Mesendoderm (in vitro differentiated cells): Measurements from ENCODE around the gene NHERF1.

Source experiments
- DNase-seq: peaks from one replicate; pipeline ENCODE4 v3.0.0; 2013
- H2AK5ac ChIP-seq: 2 replicates; pipeline ENCODE4 v1.6.1; 2013; ENCODE audit warnings: low read length, inconsistent platforms
- H2BK120ac ChIP-seq: 2 replicates; pipeline ENCODE4 v1.6.1; 2013; ENCODE audit warnings: low read depth, mild to moderate bottlenecking, low read length, moderate library complexity, mixed read lengths
- H2BK15ac ChIP-seq: replicated peaks from 2 replicates; pipeline ENCODE4 v1.6.1; 2013; ENCODE audit warnings: low read depth, mild to moderate bottlenecking, moderate library complexity
- H2BK5ac ChIP-seq: 2 replicates; pipeline ENCODE4 v1.6.1; 2013; ENCODE audit warnings: low read length, inconsistent platforms
- H3K18ac ChIP-seq: 2 replicates; pipeline ENCODE4 v1.6.1; 2013; ENCODE audit warnings: mild to moderate bottlenecking, low read length, mixed read lengths
- H3K23ac ChIP-seq: one replicate; pipeline ENCODE4 v1.6.1; 2013; ENCODE audit warnings: low read length
- H3K27ac ChIP-seq: 2 replicates; pipeline ENCODE4 v1.5.1; 2013; ENCODE audit warnings: low read depth, mild to moderate bottlenecking, inconsistent platforms, low read length, moderate library complexity
- H3K27me3 ChIP-seq: 2 replicates; pipeline ENCODE4 v1.6.1; 2013; ENCODE audit warnings: low read length, control low read depth, mild to moderate bottlenecking, inconsistent platforms; ENCODE audit not compliant: insufficient read depth, poor library complexity
- H3K36me3 ChIP-seq: 2 replicates; pipeline ENCODE4 v1.6.1; 2013; ENCODE audit warnings: low read length, inconsistent platforms; ENCODE audit not compliant: control insufficient read depth, insufficient read depth
- H3K4ac ChIP-seq: one replicate; pipeline ENCODE4 v1.6.1; 2013; ENCODE audit warnings: low read depth, mild to moderate bottlenecking, low read length, moderate library complexity
- H3K4me1 ChIP-seq: 2 replicates; pipeline ENCODE4 v1.6.1; 2013; ENCODE audit warnings: low read depth, low read length, inconsistent platforms; ENCODE audit not compliant: control insufficient read depth
- H3K4me2 ChIP-seq: 2 replicates; pipeline ENCODE4 v1.6.1; 2013; ENCODE audit warnings: low read length
- H3K4me3 ChIP-seq: 2 replicates; pipeline ENCODE4 v1.5.1; 2013; ENCODE audit warnings: mild to moderate bottlenecking, low read length
- H3K56ac ChIP-seq: one replicate; pipeline ENCODE4 v1.6.1; 2013; ENCODE audit warnings: low read length
- H3K79me1 ChIP-seq: 2 replicates; pipeline ENCODE4 v1.6.1; 2013; ENCODE audit warnings: low read length, inconsistent platforms
- H3K79me2 ChIP-seq: 2 replicates; pipeline ENCODE4 v1.6.1; 2013; ENCODE audit warnings: mild to moderate bottlenecking, low read length; ENCODE audit not compliant: control insufficient read depth, insufficient read depth
- H3K9ac ChIP-seq: 2 replicates; pipeline ENCODE4 v1.6.1; 2013; ENCODE audit warnings: low read length, inconsistent platforms
- H4K5ac ChIP-seq: one replicate; pipeline ENCODE4 v1.6.1; 2013; ENCODE audit warnings: low read length
- H4K8ac ChIP-seq: one replicate; pipeline ENCODE4 v1.6.1; 2013; ENCODE audit warnings: low read depth, mild to moderate bottlenecking, control low read depth, low read length, moderate library complexity
- WGBS: extraction: QIAGEN DNeasy Blood & Tissue Kit; methylation state at CpG from one replicate; pipeline ENCODE4 v1.1.7; 2013; ENCODE audit warnings: low lambda C conversion rate, missing lambda C conversion rate; ENCODE audit not compliant: insufficient coverage; ENCODE audit errors: extremely low coverage; 5-methylcytosine and 5-hydroxymethylcytosine counted together

The NHERF1 gene

DNA sequence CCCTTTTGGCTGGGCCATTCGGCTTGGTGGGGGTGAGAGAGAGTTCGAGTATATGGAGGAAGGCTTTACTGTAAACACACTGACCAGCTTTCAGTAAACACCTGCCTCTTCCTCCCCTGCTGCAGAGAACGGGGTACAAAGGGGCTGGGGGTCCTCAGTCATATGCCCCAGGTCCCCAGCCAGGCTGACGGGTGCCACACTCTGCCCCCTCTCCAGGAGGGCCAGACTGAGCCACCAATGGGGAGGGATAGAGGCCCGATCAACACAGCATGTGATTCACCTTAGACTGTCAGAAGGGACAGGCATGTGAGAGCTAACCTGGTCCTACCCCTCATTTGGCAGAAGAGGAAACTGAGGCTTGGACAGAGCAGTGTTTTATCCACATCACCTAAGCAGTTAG, 13.0 kb downstream of the NHERF1 start:
- Histone ChIP-seq H3K79me1 (peaks cover 45% of the 10 kb centered on the region), H3K36me3 (no peaks in the 10 kb centered on the region), H2BK15ac (no peak overlapping the region), H3K4me1 (peaks cover 19% of the 10 kb centered on the region), H2BK5ac (no peak overlapping the region), H3K79me2 (peaks cover 49% of the 10 kb centered on the region), H3K23ac (no peak overlapping the region), H2AK5ac (no peak overlapping the region), H3K4me2 (no peak overlapping the region), H2BK120ac (no peak overlapping the region), H3K4me3 (no peak overlapping the region), H3K9ac (no peak overlapping the region), H3K56ac (no peak overlapping the region), H3K4ac (no peak overlapping the region), H3K27me3 (no peaks in the 10 kb centered on the region), H4K5ac (no peak overlapping the region), H3K27ac (no peak overlapping the region), H4K8ac (no peak overlapping the region), H3K18ac (no peak overlapping the region)
- no CpG with 5 or more reads among the region's 5 CpGs for WGBS
- no peak for DNase-seq

- Histone ChIP-seq H3K36me3 (peaks cover 2% of the 10 kb centered on the region), H3K27ac (no peak overlapping the region), H3K4me1 (peaks cover 19% of the 10 kb centered on the region)
Measured at GRCh38 chr17:74761931-74762330, 13.5 kb downstream of the NHERF1 start.

DNA sequence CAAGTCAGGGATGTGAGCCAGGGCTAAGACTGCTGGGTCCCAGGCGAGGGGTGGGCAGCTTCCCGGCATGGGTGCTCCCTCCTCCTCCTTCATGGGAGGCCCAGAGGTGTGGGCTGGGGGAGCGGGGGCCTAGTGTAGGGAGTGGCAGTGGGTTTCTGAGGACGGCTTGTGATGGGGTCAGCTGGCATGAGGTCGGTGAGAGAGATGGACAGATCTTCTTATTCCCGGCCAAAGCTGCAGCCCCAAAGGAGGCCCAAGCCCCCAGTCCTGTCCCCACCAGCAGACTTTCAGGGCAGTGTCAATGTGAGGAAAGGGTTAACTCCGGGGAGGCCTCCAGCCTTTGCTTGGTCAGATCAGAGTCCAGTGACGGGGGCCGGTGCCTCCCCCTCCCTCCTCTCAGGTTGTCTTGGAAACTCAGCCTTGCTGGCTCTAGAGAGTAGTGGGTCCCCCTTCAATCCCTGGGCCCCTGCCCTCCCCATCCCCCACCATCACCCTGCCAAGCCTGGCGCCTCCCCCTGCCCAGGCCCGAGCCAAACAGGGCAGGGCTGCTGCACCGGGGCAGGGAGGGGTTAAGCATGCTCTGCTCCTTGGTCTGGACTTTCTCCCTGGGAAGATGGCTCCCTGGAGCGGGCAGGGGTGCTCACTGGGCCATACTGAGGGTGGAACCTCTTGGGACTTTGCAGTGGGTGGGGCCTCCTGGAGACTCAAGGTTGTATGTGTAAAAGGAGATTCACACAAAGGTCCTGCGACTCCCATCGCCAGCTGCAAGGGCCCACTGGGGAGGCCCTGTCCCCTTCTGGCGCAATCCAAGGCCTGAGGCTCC, 15.3 kb downstream of the NHERF1 start:
- no peak overlapping the region for H3K27ac ChIP-seq
- WGBS: no CpG with 5 or more reads among the region's 16 CpGs
- no peak overlapping the region for H4K8ac ChIP-seq
- H3K4me2 ChIP-seq: no peak overlapping the region
- H3K79me1 ChIP-seq: peaks cover 34% of the 10 kb centered on the region
- H4K5ac ChIP-seq: no peak overlapping the region
- H3K18ac ChIP-seq: no peak overlapping the region
- no peak overlapping the region for H2BK5ac ChIP-seq
- H3K56ac ChIP-seq: no peak overlapping the region
- H2AK5ac ChIP-seq: no peak overlapping the region
- no peak for DNase-seq
- H3K4ac ChIP-seq: no peak overlapping the region
- H3K36me3 ChIP-seq: peaks cover 2% of the 10 kb centered on the region
- H3K4me1 ChIP-seq: peaks cover 15% of the 10 kb centered on the region
- peaks cover 27% of the 10 kb centered on the region for H3K79me2 ChIP-seq
- no peak overlapping the region for H3K9ac ChIP-seq
- H2BK15ac ChIP-seq: no peak overlapping the region
- H2BK120ac ChIP-seq: no peak overlapping the region
- H3K27me3 ChIP-seq: no peaks in the 10 kb centered on the region
- H3K23ac ChIP-seq: no peak overlapping the region
- H3K4me3 ChIP-seq: no peak overlapping the region

More at GRCh38 chr17:74761931-74762330, 13.5 kb downstream of the NHERF1 start:
- no peak overlapping the region for H3K23ac ChIP-seq
- H4K8ac ChIP-seq: no peak overlapping the region
- DNase-seq: no peak
- peaks cover 45% of the 10 kb centered on the region for H3K79me1 ChIP-seq
- H2BK5ac ChIP-seq: no peak overlapping the region
- WGBS: no CpG with 5 or more reads among the region's 11 CpGs
- H4K5ac ChIP-seq: no peak overlapping the region
- no peak overlapping the region for H2BK120ac ChIP-seq
- no peak overlapping the region for H3K56ac ChIP-seq
- H3K4ac ChIP-seq: no peak overlapping the region
- no peaks in the 10 kb centered on the region for H3K27me3 ChIP-seq
- H2BK15ac ChIP-seq: no peak overlapping the region
- H2AK5ac ChIP-seq: no peak overlapping the region
- H3K4me3 ChIP-seq: no peak overlapping the region
- peaks cover 44% of the 10 kb centered on the region for H3K79me2 ChIP-seq
- no peak overlapping the region for H3K4me2 ChIP-seq
- H3K9ac ChIP-seq: no peak overlapping the region
- H3K18ac ChIP-seq: no peak overlapping the region

DNA sequence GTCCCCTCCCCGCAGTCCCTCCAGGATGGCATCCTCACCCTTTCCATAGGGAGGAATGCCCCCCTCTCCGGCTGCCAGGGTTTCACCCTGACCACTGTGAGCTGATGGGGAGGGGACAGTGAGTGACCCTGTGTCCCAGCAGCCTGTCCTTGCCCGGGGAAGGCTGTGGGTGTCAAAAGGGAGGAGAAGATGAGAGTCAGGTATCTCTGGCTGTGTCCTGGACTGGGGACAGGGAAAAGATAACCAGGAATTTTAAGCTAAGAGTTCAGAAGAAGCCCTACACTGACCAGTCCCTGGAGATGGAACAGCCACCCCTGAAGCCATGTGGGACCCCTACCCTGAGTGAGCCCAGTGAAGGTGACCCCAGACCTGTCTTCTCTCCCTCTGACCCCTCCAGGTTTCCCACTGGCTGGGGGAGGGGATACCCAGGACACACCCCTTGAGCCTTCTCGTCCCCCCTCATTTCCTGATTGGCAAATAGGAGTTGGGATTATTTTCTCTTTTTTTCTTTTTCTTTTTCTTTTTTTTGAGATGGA, 16.4 kb downstream of the NHERF1 start:
- H3K27ac ChIP-seq: no peak overlapping the region
- no peak overlapping the region for H3K9ac ChIP-seq
- H3K4me2 ChIP-seq: no peak overlapping the region
- H3K56ac ChIP-seq: no peak overlapping the region
- H3K4me1 ChIP-seq: peaks cover 10% of the 10 kb centered on the region
- H3K4ac ChIP-seq: no peak overlapping the region
- H2BK120ac ChIP-seq: no peak overlapping the region
- no peak overlapping the region for H3K18ac ChIP-seq
- H3K79me1 ChIP-seq: peaks cover 26% of the 10 kb centered on the region
- no peak overlapping the region for H2AK5ac ChIP-seq
- H3K27me3 ChIP-seq: no peaks in the 10 kb centered on the region
- H3K79me2 ChIP-seq: peaks cover 18% of the 10 kb centered on the region
- peaks cover 5% of the 10 kb centered on the region for H3K36me3 ChIP-seq
- no peak overlapping the region for H3K4me3 ChIP-seq
- DNase-seq: no peak
- no peak overlapping the region for H4K8ac ChIP-seq
- H2BK15ac ChIP-seq: no peak overlapping the region
- no peak overlapping the region for H2BK5ac ChIP-seq
- H3K23ac ChIP-seq: no peak overlapping the region
- H4K5ac ChIP-seq: no peak overlapping the region
- no CpG with 5 or more reads among the region's 4 CpGs for WGBS

GRCh38 chr17:74766413-74766812, 18.0 kb downstream of the NHERF1 start:
- H3K4me3 ChIP-seq: no peak overlapping the region
- H2BK120ac ChIP-seq: no peak overlapping the region
- no peak overlapping the region for H2BK5ac ChIP-seq
- H3K4me1 ChIP-seq: no peaks in the 10 kb centered on the region
- no peak overlapping the region for H3K23ac ChIP-seq
- no CpG with 5 or more reads among the region's 2 CpGs for WGBS
- H3K27me3 ChIP-seq: no peaks in the 10 kb centered on the region
- no peak overlapping the region for H3K4ac ChIP-seq
- no peak overlapping the region for H3K18ac ChIP-seq
- no peak overlapping the region for H3K4me2 ChIP-seq
- peaks cover 5% of the 10 kb centered on the region for H3K79me2 ChIP-seq
- no peak overlapping the region for H3K9ac ChIP-seq
- H4K8ac ChIP-seq: no peak overlapping the region
- no peak overlapping the region for H2BK15ac ChIP-seq
- no peak overlapping the region for H3K27ac ChIP-seq
- no peak overlapping the region for H4K5ac ChIP-seq
- H3K56ac ChIP-seq: no peak overlapping the region
- H2AK5ac ChIP-seq: no peak overlapping the region
- no peak for DNase-seq
- peaks cover 14% of the 10 kb centered on the region for H3K79me1 ChIP-seq
- peaks cover 7% of the 10 kb centered on the region for H3K36me3 ChIP-seq
